ENCODE data around the gene KIAA1217.

The KIAA1217 gene, protein sequence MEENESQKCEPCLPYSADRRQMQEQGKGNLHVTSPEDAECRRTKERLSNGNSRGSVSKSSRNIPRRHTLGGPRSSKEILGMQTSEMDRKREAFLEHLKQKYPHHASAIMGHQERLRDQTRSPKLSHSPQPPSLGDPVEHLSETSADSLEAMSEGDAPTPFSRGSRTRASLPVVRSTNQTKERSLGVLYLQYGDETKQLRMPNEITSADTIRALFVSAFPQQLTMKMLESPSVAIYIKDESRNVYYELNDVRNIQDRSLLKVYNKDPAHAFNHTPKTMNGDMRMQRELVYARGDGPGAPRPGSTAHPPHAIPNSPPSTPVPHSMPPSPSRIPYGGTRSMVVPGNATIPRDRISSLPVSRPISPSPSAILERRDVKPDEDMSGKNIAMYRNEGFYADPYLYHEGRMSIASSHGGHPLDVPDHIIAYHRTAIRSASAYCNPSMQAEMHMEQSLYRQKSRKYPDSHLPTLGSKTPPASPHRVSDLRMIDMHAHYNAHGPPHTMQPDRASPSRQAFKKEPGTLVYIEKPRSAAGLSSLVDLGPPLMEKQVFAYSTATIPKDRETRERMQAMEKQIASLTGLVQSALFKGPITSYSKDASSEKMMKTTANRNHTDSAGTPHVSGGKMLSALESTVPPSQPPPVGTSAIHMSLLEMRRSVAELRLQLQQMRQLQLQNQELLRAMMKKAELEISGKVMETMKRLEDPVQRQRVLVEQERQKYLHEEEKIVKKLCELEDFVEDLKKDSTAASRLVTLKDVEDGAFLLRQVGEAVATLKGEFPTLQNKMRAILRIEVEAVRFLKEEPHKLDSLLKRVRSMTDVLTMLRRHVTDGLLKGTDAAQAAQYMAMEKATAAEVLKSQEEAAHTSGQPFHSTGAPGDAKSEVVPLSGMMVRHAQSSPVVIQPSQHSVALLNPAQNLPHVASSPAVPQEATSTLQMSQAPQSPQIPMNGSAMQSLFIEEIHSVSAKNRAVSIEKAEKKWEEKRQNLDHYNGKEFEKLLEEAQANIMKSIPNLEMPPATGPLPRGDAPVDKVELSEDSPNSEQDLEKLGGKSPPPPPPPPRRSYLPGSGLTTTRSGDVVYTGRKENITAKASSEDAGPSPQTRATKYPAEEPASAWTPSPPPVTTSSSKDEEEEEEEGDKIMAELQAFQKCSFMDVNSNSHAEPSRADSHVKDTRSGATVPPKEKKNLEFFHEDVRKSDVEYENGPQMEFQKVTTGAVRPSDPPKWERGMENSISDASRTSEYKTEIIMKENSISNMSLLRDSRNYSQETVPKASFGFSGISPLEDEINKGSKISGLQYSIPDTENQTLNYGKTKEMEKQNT (N-terminal part only)

DNA sequence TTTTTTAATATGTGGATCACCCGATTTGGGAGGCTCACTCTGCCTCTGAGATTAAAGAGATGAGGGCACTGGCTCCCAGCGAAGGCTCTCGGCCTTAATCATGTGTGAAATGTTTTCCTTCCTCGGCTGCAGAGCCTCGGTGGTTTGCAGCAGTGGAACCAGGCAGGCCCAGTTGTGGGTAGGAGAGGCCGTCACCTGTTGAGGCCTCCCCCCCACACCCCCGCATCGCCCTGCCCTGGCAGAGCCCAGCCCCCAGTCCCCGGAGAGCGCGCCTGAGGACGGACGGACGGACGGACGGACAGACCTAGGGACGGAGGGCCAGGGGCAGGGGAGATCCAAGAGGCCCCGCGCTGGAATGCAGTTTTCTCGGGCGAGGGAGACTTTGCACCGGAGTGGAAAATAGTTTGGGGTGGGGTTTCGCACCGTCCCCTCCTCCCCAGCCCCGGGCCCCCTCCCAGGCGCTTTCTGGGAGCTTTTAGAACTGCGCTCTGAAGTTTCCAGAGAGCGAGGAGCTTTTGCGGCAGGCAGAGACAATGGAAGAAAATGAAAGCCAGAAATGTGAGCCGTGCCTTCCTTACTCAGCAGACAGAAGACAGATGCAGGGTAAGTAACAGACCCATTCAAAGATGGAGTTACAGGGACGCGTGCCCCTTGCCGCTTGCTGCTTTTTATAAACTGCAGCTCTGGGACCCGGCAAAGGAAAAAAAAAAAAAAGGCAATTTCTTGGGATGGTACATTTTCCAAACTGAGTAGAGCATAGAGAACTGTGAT, at the start of gene KIAA1217:
KIAA1217 (plus strand) TSS at position 478 of the 771 bp plus-strand sequence; CDS start at position 534, 56 bp downstream.
- peak; percentile 20 for DNase-seq (ENCODE audit: low read depth)

- DNase-seq (ENCODE audit: low read depth): no peak
Observed at GRCh38 chr10:24162206-24162985, 46.5 kb upstream of the KIAA1217 start.

DNA sequence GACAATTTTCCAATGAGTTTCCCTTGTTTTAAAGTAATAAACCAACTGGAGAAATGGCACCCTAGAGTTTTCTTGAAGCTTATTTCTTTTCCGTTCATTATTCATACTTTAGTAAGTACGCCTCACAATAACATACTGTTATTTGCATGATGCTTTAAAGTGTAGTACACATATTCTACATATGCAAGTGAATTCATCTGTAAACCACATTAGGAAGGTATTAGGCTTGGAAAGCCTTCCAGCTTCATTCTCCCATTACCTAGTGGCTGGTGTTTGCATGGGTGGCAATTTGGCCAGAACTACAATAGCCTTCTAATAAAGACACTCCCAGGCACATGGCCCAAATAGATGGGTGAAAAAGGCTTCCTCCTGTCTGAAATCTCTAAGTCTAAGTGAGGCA, 45.5 kb upstream of the KIAA1217 start:
- no peak for DNase-seq (ENCODE audit: low read depth)

GRCh38 chr10:24168258-24169170, 40.4 kb upstream of the KIAA1217 start:
- no peak for DNase-seq (ENCODE audit: low read depth)

DNA sequence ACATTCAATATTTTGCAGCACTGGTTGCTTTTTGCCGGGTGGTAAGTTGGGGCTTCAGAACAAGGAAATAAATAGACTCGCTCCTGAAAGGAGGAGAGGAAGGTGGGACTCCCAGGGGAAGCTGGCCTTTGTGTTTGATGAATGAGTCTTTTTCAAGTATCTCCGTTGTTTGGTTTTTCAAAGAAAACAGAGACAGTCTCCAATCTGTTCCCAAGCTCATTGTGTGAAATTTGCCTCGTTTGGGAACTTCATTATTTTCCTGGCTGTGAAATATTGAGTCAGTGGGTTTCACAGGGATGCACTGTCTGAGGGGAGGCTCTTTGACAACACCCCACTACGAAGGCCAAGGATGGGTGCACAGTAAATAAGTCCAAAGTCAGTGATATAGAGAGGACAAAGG, 38.7 kb upstream of the KIAA1217 start:
- no peak for DNase-seq (ENCODE audit: low read depth)

DNA sequence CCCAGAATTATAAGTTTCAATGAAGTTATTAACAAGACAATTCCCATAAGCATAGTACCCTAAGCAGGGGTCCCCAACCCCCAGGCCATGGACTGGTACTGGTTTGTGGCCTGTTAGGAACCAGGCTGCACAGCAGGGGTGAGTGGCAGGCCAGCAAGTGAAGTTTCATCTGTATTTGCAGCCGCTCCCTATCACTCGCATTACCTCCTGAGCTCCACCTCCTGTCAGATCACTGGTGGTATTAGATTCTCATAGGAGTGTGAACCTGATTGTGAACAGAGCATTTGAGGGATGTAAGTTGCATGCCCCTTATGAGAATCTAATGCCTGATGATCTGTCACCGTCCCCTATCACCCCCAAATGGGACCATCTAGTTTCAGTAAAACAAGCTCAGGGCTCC, 36.0 kb upstream of the KIAA1217 start:
- DNase-seq (ENCODE audit: low read depth): no peak

- DNase-seq (ENCODE audit: low read depth): no peak
Observed at GRCh38 chr10:24174014-24174413, 34.9 kb upstream of the KIAA1217 start.

GRCh38 chr10:24176658-24177057, 32.3 kb upstream of the KIAA1217 start:
- no peak for DNase-seq (ENCODE audit: low read depth)

- DNase-seq (ENCODE audit: low read depth): no peak
Observed at GRCh38 chr10:24177636-24178035, 31.3 kb upstream of the KIAA1217 start.

DNA sequence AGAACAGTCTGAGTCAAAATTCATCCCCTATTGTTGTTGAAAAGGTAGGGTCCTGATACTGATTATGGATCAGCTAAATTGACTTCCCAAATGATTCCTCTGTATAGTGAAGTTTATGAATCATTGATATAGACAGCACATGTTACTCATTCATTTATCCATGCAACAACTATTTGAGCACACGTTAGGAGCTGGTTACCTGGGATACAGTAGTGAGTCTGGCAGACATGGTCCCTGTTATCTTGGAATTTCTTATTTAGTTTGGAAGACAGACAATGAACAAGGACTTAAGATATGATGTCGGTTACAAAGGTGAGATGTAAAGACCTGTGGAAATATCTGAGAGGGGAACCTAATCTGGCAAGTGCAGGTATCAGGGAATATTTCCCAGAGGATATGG, 28.0 kb upstream of the KIAA1217 start:
- DNase-seq (ENCODE audit: low read depth): no peak

DNA sequence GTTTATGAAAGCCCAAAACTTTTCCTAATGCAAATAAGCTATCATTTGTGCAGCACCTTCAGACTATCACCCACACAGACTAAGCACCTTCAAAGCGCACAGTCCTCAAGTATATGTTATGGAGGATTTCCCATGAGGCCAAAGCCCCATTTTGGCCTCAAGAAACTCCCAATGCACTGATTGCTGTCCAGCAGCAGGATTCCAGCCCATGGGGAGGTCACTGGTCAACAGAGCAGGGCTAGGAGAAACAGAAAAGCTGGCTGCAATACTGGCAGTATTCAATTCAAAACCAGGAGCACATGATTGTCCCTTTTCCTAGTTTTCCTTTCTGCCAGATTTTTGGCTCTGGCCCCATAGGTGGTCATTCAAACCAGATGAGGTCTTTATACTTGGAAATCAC, 24.5 kb upstream of the KIAA1217 start:
- no peak for DNase-seq (ENCODE audit: low read depth)

- DNase-seq (ENCODE audit: low read depth): no peak
Observed at GRCh38 chr10:24193330-24193729, 15.6 kb upstream of the KIAA1217 start.

- DNase-seq (ENCODE audit: low read depth): peak; percentile 35
Observed at GRCh38 chr10:24197263-24197662, 11.7 kb upstream of the KIAA1217 start.

- DNase-seq (ENCODE audit: low read depth): no peak
Observed at GRCh38 chr10:24201503-24202180, 7.3 kb upstream of the KIAA1217 start.

GRCh38 chr10:24202181-24202570, 6.8 kb upstream of the KIAA1217 start:
- no peak for DNase-seq (ENCODE audit: low read depth)

- no peak for DNase-seq (ENCODE audit: low read depth)
Observed at GRCh38 chr10:24205821-24206220, 3.1 kb upstream of the KIAA1217 start.

DNA sequence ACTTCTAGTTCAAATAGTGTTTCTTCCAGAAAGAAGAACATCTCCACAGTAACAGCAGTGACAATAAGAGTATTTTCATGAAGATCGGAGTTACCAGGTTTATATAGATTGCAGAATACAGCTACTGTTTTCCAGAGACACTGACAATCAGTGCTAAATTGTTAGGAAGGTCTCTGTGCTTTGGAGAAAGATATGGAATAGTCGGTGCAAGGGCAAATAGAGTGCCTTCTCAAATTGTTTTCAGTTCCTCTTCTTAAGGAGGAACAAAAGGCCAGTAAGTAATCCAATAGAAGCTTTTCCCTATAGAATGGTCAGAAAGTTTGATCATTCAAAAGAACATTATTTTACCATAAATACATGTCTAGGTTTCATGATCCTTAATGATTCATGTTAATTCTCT, 2.6 kb upstream of the KIAA1217 start:
- no peak for DNase-seq (ENCODE audit: low read depth)

DNA sequence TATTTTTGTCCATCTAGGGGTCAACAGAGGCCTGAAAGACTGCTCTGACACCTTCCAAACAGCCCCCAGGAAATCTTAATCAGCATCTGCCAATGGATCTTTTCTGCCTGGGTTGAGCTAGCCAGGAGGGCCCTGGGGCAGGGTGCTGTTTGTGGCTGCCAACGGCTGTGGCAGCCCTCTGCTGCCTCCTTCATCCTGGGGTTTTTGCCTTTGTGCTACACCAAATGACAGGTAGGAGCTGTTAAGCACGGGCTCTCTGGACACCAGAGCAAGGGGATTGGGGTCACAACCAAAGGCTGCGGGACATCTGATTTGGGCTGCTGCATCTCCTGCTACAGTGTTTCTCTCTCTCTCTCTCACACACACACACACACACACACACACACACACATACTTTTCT, 2.0 kb upstream of the KIAA1217 start:
- no peak for DNase-seq (ENCODE audit: low read depth)

DNA sequence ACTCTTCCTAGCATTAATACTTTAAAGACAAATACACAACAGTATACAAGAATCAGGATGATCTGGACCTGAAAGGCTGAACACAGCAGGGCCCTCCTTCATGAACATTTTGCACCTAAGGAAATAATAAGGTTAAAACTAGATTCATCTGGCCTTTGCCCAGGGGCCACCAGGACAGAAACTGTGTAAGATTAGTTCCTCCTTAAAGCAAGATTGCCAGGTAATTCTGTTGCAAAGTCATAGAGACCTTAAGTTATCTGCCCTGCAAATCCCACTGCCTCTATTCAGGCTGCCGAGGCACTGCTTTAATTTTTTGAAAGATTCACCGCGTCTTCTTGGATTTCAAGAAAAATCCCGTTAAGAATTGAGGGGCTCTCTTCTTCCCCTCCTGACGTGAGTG, 1.6 kb upstream of the KIAA1217 start:
- no peak for DNase-seq (ENCODE audit: low read depth)
